Measurements from ENCODE around the gene SHISA6. TPM values are rescaled to one million over a fixed set of nuclear protein-coding genes. Genes with fewer than 3 reads are reported as not detected.
"Not testable (repeated sequence)": the region's sequence is repeated elsewhere in the genome, so short reads cannot be mapped to it uniquely, and the experiment has no call there.

SHISA6 gene
- polyA plus RNA-seq, 1 donor (not counting 4 experiments of a cell fraction or from before 2014, with no cell fraction given), result 2.2 TPM

DNA sequence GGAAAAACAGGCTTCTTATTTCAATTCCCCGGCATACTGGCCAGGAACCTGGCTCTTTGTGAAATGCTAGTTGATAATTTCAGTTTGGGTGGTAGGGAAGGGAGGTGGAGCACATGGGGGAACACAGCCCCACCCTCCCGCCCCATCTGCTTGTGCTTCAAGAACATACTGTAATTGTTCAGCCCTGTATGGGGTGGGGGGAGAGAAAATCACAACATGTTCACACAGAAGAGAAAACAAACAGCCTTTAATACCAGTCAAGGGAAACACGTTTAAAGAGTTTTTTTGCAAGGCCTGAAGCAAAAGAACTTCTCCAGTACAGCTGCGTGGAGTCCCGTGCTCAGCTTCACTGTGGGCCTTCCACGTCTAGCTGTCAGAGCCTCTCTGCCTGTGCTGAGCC lies 59.7 kb downstream of the SHISA6 start:
- Histone ChIP-seq H3K79me2 (ENCODE audit: control insufficient read depth, insufficient read depth, low read length) (no peaks in the 10 kb centered on the region), H3K36me3 (ENCODE audit: control insufficient read depth in 2 of 2, extremely low read depth in 1 of 2, insufficient read depth in 2 of 2, low read length in 2 of 2) (no peaks in the 10 kb centered on the region), H3K4me2 (ENCODE audit: control insufficient read depth, extremely low read depth, insufficient read depth, low read depth, low read length) (no peak overlapping the region), H4K20me1 (ENCODE audit: control insufficient read depth, extremely low read depth, insufficient read depth, low read length) (no peaks in the 10 kb centered on the region), H3K9me3 (ENCODE audit: control insufficient read depth, low read depth, low read length) (no peaks in the 10 kb centered on the region), H3K9ac (ENCODE audit: control insufficient read depth, extremely low read depth, insufficient read depth, low read length) (no peak overlapping the region), H3K27me3 (ENCODE audit: control insufficient read depth, extremely low read depth, insufficient read depth, low read length) (no peaks in the 10 kb centered on the region), H2AFZ (ENCODE audit: control insufficient read depth, low read length) (no peak overlapping the region), H3K9me1 (ENCODE audit: control insufficient read depth, extremely low read depth, insufficient read depth, low read length) (no peaks in the 10 kb centered on the region), H3K4me1 (ENCODE audit: control insufficient read depth, extremely low read depth, insufficient read depth, low read length) (no peaks in the 10 kb centered on the region), H3K27ac (ENCODE audit: control insufficient read depth, insufficient read depth, low read length) (no peak overlapping the region), H3K4me3 (ENCODE audit: control insufficient read depth in 2 of 3, extremely low read depth in 1 of 3, insufficient read depth in 2 of 3, low read depth in 1 of 3, low read length in 3 of 3) (no peak overlapping the region)
- dilution Hi-C loops (cut with MboI; ENCODE audit: extremely low pct_ligation_motif_present, low sequenced_read_pairs), result no loop called here
- TF ChIP-seq EZH2 (IDR thresholded peaks at IDR 0.05; ENCODE audit: low read length) (no peak), CTCF (optimal IDR thresholded peaks at IDR 0.05 in 1 of 3, IDR thresholded peaks at IDR 0.05 in 1 of 3, conservative IDR thresholded peaks at IDR 0.05 in 1 of 3; ENCODE audit: extremely low read depth in 1 of 3, insufficient read depth in 2 of 3, low read length in 3 of 3) (no peak)
- FAIRE-seq (no peak), DNase-seq (ENCODE audit: low read depth, low spot score) (no peak)

DNA sequence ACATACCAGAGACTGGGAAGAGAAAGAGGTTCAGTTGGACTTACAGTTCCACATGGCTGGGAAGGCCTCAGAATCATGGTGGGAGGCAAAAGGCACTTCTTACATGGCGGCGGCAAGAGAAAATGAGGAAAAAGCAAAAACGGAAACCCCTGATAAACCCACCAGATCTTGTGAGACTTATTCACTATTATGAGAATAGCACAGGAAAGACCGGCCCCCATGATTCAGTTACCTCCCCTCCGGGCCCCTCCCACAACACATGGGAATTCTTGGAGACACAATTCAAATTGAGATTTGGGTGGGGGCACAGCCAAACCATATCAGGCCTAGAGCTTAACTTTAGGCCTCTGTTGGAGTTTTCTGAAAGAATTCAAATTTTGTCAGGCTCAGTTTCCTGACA lies 60.9 kb downstream of the SHISA6 start:
- DNase-seq (ENCODE audit: low read depth, low spot score); H3K27me3 ChIP-seq (ENCODE audit: control insufficient read depth, extremely low read depth, insufficient read depth, low read length); dilution Hi-C loops (cut with MboI; ENCODE audit: extremely low pct_ligation_motif_present, low sequenced_read_pairs); H2AFZ ChIP-seq (ENCODE audit: control insufficient read depth, low read length); H3K36me3 ChIP-seq (ENCODE audit: control insufficient read depth in 2 of 2, extremely low read depth in 1 of 2, insufficient read depth in 2 of 2, low read length in 2 of 2); FAIRE-seq; H3K9me1 ChIP-seq (ENCODE audit: control insufficient read depth, extremely low read depth, insufficient read depth, low read length); H4K20me1 ChIP-seq (ENCODE audit: control insufficient read depth, extremely low read depth, insufficient read depth, low read length); H3K4me2 ChIP-seq (ENCODE audit: control insufficient read depth, extremely low read depth, insufficient read depth, low read depth, low read length); H3K9me3 ChIP-seq (ENCODE audit: control insufficient read depth, low read depth, low read length); H3K9ac ChIP-seq (ENCODE audit: control insufficient read depth, extremely low read depth, insufficient read depth, low read length); H3K4me3 ChIP-seq (ENCODE audit: control insufficient read depth in 2 of 3, extremely low read depth in 1 of 3, insufficient read depth in 2 of 3, low read depth in 1 of 3, low read length in 3 of 3); H3K27ac ChIP-seq (ENCODE audit: control insufficient read depth, insufficient read depth, low read length); H3K4me1 ChIP-seq (ENCODE audit: control insufficient read depth, extremely low read depth, insufficient read depth, low read length); H3K79me2 ChIP-seq (ENCODE audit: control insufficient read depth, insufficient read depth, low read length): not testable (repeated sequence)

- H3K27me3 ChIP-seq (ENCODE audit: control insufficient read depth, extremely low read depth, insufficient read depth, low read length), result no peaks in the 10 kb centered on the region
- H3K4me3 ChIP-seq (ENCODE audit: control insufficient read depth in 2 of 3, extremely low read depth in 1 of 3, insufficient read depth in 2 of 3, low read depth in 1 of 3, low read length in 3 of 3), result no peak overlapping the region
- DNase-seq (ENCODE audit: low read depth, low spot score), result no peak
- dilution Hi-C loops (cut with MboI; ENCODE audit: extremely low pct_ligation_motif_present, low sequenced_read_pairs), result no loop called here
- no peaks in the 10 kb centered on the region for H4K20me1 ChIP-seq (ENCODE audit: control insufficient read depth, extremely low read depth, insufficient read depth, low read length)
- H2AFZ ChIP-seq (ENCODE audit: control insufficient read depth, low read length), result no peak overlapping the region
- H3K4me2 ChIP-seq (ENCODE audit: control insufficient read depth, extremely low read depth, insufficient read depth, low read depth, low read length), result no peak overlapping the region
- no peaks in the 10 kb centered on the region for H3K36me3 ChIP-seq (ENCODE audit: control insufficient read depth in 2 of 2, extremely low read depth in 1 of 2, insufficient read depth in 2 of 2, low read length in 2 of 2)
- H3K9me1 ChIP-seq (ENCODE audit: control insufficient read depth, extremely low read depth, insufficient read depth, low read length), result no peaks in the 10 kb centered on the region
- no peak overlapping the region for H3K27ac ChIP-seq (ENCODE audit: control insufficient read depth, insufficient read depth, low read length)
- no peaks in the 10 kb centered on the region for H3K9me3 ChIP-seq (ENCODE audit: control insufficient read depth, low read depth, low read length)
- no peak overlapping the region for H3K9ac ChIP-seq (ENCODE audit: control insufficient read depth, extremely low read depth, insufficient read depth, low read length)
- TF ChIP-seq EZH2 (IDR thresholded peaks at IDR 0.05; ENCODE audit: low read length) (no peak), CTCF (optimal IDR thresholded peaks at IDR 0.05 in 1 of 3, IDR thresholded peaks at IDR 0.05 in 1 of 3, conservative IDR thresholded peaks at IDR 0.05 in 1 of 3; ENCODE audit: extremely low read depth in 1 of 3, insufficient read depth in 2 of 3, low read length in 3 of 3) (no peak)
- no peaks in the 10 kb centered on the region for H3K79me2 ChIP-seq (ENCODE audit: control insufficient read depth, insufficient read depth, low read length)
- H3K4me1 ChIP-seq (ENCODE audit: control insufficient read depth, extremely low read depth, insufficient read depth, low read length), result no peaks in the 10 kb centered on the region
- no peak for FAIRE-seq
Observed at GRCh38 chr17:11302401-11303186, 61.6 kb downstream of the SHISA6 start.
